Measurements from ENCODE around the gene ABCD1. TPM values are rescaled to one million over a fixed set of nuclear protein-coding genes. Genes with fewer than 3 reads are reported as not detected.
A peak's percentile ranks its signal among the peaks of the same experiment; 100 is the strongest.

The ABCD1 gene
- polyA plus RNA-seq, 12 donors: 5.7 to 14.0 (median 8.6) TPM; not detected in 1

DNA sequence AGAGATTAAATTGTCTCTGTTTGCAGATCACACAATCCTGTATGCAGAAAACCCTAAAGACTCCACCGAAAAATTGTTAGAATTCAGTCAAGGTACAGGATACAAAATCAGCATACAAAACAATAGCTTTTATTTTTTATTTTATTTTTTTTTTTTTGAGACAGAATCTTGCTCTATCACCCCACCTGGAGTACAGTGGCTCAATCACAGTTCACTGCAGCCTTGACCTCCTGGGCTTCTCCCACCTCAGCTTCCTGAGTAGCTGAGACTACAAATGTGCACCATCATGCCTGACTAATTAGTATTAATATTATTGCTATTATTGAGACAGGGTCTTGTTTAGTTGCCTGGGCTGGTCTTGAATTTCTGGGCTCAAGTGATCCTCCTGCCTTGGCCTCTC is 30.5 kb downstream of the ABCD1 start:
- DNase-seq: no peak

DNA sequence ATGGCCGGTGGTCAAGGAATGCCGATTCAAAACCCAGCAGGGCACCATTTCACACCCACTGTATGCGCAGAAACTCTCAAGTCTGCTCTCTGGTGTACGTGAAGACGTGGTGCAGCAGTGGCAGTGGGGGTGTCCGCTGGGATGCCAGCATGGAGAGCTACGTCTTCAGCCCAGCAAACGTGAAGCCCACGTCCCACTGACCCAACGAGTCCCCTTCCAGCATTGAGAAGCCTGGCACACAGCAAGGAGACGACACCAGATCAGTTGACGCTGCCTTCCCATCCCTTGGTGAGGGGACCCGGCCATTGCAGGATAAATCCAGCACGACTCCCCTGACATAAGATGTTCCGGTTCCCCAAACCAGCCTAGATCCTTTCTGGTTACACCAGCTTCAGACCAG is 37.2 kb downstream of the ABCD1 start:
- no peak for DNase-seq

DNA sequence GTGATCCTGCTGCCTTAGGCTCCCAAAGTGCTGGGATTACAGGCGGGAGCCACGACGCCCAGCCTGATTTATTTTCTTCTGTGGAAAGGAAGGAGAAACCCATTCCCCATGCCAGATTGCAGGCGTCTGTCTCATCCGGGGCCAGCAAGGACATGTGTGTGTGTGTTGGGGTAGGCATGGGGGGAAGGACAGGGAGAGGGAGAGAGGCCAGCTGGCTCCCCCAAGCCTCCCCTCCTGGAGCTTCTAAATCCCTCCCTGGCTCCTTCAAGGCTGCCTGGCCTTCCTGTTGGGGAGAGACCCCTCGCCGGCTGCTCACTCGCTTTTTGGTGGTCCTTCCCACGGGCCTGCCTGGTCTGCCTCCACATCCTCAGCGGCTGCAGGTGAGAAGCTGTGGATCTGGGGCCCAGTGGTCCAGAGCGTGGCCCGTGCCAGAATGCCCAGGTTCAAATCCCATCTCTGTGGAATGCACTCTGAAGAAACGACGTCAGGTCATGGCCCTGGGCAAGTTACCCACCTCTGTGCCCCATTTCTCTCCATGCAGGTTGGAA is 38.0 kb downstream of the ABCD1 start:
- DNase-seq: no peak

DNA sequence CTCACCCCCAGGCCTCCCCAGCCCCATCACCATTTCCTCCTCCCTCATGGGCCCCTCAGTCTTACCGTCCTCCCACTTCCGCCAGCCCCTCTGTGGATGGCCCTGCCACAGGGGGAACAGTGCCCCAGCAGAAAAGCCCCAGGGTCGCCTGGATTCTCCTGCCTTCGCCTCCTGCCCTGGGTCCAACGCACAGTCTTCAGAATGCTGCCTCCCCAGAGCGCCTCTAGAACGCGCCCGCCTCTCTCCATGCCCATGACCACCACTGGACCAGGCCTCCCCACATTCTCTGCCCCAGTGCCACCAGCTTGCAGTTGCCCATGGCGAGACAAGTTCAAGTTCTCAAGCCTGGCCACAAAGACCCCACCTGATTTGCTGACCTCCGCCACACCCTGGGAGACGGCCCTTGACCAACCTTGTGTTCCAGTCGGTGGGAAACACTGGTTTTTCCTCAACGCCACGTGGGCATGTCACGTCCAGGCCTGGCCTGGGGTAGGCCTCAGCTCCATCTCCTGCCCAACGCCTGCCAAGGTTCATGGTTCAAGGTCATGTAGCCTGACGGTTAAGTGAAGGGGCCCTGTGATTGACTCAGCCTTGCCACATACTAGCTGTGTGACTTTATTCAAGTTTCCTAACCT is 38.8 kb downstream of the ABCD1 start:
- no peak for DNase-seq

DNA sequence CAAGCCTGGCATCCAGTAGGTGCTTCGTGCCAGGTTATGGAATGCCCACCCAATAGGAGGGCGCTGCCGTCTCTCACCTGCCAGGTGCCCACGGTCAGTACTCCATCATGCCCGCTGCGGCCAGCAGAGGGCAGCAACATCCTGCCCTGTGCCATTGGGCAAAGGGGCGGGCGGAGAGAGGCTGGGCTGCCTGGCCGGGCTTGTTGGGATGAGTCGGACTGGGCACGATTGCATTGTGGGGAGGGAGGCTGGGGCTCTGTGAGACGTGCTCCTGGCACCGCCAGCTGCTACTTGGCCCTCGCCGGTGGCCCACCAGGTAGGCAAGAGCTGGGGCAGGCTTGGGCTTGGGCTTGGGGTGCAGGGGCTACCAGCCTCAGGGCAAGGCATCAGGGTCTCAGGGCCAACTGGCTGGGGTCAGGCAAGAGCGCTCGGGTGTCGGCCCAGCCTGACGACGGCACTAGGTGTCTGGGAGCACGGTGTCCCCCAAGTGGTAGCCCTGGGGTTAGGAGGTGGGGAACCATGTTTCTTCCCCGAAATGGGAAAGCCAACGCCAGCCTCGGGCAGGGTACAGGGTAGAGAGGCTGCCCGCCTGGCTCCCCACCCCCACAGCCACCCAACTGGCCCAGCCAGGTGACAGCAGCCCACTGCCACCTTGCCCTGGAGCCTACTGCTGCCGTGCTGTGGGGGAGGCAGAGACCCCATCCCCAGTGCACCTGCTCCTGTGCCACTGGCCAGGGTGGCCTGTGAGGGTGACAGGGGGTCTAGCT is 39.5 kb downstream of the ABCD1 start, which contains the start of gene PLXNB3:
TSS of gene PLXNB3 (plus strand) at position 261 of the 767 bp plus-strand sequence. CDS start 1,287 bp downstream, outside the sequence.
- peak; percentile 45 for DNase-seq

DNA sequence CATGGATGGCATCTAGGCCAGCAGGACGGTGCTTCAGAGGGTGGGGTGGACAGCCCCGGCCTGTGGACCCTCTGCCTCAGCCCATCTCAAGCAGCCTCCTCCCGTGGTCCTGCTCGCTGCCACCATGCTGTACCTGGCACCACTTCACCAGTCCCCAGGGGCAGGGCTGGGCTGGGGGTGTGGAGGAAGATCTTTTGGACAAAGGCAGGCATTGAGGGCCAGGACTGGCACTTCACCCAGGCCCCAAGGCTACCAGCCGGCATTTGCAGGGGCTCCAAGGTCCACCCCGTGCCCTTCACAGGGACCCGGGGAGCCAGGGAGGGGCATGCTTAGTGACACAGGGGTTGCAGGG is 40.1 kb downstream of the ABCD1 start:
- DNase-seq: no peak

DNA sequence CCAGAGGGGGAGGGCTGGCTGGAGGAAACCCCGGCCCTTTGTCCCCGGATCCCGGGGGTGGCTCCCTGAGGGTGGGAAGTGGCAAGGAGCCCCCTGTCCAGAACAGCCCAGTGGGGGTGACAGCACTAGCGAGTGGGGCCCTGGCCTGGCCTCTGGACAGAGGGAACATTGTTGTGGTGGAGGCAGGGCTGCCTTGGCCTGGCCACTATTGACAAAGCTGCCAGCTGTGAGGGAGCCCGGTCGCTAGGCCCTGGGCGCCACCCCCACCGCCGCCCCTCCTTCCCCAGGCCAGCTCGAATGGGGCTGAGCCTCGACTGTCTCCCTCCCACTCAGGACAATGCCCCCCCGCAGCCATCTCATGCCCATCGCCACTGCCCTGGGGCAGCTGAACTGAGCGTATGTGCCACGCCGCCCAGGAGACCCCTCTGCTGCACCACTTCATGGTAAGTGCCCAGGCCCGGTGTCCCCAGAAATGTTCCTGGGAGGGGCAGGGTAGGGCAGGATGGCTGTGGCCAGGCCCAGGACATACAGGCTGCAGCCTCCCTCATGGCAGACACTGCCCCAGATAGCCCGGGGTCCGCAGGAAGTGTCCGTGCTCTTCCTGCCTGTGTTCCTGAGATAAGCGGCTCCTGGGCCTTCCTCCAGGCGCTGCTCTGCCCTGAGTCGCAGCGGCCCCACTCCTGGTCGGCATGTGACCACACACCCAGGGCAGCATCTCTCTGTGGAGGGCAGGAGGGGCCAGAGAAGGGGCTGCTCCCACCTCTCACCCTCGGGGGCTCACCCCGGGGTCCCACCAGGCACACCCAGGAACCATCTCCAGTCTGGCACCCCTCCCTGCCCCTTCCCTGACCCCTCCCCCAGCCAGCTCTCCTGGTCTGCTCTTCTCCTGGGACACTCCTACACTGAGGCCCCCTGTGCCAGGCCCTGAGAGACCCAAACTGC is 40.8 kb downstream of the ABCD1 start:
- DNase-seq: no peak

DNA sequence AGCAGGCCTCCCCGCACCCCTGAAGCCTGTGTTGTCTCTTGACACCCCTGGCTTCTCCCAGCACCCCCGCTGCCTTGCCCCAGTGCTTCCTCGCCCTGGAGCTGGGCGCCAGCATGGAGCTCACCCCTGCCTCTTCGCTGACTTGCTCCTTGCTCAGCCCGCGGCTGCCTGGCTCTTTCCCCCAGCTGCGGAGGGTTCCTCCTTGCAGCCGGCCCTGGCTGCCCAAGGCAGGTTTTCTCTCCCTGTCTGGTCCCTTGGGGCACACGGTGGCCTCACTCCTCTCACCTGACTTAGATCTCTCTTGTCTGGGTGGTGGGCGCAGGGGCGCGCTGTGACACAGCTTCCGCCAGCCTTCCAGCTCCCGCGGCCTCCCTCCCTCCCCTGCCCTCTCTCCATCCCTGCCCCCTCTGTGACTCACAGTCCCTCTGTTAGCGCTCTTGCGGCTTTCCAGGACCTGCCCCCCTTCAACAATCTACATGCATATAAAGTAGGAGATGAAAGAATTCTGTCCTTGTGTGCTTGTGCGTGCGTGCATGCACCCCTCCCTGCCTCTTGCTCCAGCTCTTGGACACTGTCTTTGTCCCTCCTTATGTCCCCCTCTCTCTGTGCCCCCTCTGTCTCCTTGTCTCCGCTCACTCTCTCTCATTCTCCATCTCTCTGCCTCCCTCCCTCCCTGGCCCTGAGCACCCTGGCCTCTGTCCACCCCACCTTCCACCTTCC is 41.6 kb downstream of the ABCD1 start:
- no peak for DNase-seq

DNA sequence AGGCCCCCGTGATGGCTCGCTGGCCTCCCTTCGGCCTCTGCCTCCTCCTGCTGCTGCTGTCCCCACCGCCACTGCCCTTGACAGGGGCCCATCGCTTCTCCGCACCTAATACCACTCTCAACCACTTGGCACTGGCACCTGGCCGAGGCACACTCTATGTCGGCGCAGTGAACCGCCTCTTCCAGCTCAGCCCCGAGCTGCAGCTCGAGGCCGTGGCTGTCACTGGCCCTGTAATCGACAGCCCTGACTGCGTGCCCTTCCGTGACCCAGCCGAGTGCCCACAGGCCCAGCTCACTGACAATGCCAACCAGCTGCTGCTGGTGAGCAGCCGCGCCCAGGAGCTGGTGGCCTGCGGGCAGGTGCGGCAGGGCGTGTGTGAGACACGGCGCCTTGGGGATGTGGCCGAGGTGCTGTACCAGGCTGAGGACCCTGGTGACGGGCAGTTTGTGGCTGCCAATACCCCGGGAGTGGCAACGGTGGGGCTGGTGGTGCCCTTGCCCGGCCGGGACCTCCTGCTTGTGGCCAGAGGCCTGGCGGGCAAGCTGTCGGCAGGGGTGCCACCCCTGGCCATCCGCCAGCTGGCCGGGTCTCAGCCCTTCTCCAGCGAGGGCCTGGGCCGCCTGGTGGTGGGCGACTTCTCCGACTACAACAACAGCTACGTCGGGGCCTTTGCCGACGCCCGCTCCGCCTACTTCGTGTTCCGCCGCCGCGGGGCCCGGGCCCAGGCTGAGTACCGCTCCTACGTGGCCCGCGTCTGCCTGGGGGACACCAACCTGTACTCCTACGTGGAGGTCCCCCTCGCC is 42.4 kb downstream of the ABCD1 start:
- DNase-seq: no peak

DNA sequence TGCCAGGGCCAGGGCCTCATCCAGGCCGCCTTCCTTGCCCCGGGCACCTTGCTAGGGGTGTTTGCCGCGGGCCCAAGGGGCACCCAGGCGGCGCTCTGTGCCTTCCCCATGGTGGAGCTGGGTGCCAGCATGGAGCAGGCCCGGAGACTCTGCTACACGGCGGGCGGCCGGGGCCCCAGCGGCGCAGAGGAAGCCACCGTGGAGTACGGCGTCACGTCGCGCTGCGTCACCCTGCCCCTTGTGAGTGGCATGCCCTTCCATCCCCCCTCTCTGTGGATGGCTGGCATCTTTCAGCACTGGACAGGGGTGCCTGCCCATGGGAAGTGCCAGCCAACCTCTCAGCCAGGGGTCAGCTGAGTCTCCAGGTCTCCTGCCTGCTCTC is 43.0 kb downstream of the ABCD1 start:
- DNase-seq: no peak

DNA sequence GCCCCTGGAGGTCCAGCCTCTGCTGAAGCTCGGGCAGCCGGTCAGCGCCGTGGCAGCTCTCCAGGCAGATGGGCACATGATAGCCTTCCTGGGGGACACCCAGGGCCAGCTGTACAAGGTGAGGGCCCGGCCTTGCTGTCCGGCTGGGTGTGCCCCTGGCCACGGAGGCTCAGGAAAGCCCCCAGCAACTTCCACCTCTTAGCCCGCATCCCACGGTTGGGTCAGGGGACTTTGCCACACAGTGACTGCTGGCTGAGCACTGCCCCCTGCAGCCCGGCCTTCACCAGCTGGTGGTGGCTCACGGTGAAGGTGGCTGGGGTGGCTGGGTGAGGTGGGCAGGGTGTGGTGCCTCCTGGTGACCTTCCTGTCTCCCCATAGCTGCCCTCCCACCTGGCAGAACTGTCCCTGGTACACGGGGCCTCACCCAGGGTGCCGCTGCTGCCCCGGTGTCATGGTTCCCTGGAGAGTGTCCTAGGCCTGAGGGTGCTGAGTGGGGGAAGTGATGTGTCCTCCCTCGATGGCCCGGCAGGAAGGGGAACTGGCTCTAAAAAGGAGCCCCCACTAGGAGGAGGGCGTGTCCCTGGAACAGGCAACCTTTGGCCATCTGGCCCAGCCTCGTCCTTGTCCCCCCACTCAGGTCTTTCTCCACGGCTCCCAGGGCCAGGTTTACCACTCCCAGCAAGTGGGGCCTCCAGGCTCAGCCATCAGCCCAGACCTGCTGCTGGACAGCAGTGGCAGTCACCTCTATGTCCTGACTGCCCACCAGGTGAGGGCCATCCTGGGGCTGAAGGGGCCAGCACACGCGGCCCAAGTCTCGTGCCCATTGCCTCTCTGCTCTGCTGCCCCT is 43.9 kb downstream of the ABCD1 start:
- no peak for DNase-seq

DNA sequence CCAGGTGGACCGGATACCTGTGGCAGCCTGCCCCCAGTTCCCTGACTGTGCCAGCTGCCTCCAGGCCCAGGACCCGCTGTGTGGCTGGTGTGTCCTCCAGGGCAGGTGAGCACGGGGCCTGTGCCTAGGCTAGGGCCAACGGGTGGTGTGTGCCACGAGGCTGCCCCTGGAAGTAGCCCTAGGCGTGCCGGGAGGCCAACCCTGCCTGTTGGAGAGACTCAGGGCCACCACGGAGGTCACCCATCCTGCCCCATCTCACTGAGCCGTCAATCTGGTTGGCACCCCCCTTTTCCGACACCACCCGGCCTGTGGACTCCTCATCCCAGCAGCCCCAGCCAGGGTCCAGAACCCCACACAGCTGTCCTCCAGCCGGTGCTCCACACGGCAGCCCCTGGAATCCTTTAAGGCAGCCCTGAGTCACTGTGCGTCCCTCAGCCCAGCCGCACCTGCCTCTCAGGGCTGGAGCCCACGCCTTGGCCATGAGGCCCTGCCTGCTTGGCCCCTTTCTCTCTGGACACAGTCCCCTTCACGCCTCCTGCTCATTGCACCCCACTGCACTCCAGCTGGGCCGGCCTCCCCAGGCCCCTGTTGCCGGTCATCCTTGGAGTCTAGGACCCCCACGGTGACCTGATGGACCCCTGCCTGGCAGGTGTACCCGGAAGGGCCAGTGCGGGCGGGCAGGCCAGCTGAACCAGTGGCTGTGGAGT is 44.7 kb downstream of the ABCD1 start:
- no peak for DNase-seq

DNA sequence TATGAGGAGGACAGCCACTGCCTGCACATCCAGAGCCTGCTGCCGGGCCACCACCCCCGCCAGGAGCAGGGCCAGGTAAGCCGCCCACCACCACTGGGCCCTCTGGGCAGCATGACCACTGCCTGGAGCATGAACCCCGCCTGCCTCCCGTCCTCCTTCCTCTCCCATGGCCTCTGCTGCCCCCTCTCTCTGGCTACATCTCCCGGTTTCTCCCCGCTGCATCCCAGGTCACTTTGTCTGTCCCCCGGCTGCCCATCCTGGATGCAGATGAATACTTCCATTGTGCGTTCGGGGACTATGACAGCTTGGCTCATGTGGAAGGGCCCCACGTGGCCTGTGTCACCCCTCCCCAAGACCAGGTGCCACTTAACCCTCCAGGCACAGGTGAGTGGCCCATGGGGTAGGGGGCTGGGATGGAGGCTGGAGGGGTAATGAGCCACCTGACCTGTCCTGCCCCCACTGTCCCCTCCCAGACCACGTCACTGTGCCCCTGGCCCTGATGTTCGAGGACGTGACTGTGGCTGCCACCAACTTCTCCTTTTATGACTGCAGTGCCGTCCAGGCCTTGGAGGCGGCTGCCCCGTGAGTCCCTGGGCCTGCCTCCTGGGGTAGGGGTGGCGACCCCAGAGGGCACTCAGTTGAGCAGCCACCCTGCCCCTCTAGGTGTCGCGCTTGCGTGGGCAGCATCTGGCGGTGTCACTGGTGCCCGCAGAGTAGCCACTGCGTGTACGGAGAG is 45.4 kb downstream of the ABCD1 start:
- no peak for DNase-seq

DNA sequence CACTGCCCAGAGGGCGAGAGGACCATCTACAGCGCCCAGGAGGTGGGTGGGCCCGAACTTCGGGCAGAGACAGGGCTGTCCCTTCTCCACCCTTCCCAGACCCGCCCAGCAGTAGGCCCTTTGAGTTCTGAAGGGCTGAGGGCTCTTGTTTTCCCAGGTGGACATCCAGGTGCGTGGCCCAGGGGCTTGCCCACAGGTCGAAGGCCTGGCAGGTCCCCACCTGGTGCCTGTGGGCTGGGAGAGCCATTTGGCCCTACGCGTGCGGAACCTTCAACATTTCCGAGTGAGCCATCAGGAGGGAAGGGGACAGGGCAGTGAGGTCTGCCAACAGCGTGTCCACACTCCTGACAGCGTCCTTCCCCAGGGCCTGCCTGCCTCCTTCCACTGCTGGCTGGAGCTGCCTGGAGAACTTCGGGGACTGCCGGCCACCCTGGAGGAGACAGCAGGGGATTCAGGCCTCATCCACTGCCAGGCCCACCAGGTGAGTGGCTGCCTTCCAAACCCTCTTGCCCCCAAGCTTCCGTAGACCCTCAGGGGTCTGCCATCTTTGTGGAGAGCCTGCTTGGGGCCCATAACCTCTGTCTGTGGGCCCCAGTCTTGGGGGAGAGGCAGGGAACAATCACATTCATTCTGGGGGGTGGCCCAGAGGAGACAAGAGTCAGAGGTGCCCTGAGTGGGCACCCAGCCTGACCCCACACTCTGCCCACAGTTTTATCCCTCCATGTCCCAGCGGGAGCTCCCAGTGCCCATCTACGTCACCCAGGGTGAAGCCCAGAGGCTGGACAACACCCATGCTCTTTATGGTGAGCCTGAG is 46.2 kb downstream of the ABCD1 start:
- DNase-seq: no peak

DNA sequence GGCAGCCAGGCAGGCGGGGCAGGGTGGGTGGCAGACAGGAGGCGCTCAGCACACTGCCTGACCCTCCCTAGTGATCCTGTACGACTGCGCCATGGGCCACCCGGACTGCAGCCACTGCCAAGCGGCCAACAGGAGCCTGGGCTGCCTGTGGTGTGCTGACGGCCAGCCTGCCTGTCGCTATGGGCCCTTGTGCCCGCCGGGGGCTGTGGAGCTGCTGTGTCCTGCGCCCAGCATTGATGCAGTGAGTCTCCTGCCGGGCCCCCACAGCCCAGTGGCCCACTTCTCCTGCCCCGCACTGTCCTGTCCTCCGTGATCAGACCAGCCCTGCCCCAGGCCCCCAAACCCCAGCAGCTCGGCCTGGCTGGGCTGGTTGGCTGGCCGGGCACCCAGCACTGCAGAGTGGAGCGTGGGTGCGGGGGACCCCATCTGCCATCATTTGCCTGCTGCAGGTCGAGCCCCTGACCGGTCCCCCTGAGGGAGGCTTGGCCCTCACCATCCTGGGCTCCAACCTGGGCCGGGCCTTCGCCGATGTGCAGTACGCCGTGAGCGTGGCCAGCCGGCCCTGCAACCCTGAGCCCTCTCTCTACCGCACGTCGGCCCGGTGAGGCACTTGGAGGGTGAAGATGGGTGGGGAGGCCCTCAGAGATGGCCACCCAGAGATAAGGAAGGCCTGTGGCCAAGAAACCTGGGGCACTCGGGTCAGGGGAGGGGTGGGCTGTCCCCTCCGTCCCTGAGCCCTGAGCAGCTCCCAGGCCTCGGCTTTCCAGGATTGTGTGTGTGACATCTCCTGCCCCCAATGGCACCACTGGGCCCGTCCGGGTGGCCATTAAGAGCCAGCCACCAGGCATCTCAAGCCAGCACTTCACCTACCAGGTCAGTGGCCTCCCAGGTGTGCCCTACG is 47.0 kb downstream of the ABCD1 start:
- no peak for DNase-seq
